Limb (tissue), 2 donors: ENCODE data around the gene ADAMTS14.

Source experiments
- DNase-seq, 2 donors: peaks; one replicate each; pipeline ENCODE4 v3.0.0-alpha.2; 2016; ENCODE audit errors: extremely low spot score in 2 of 2

Gene ADAMTS14

DNA sequence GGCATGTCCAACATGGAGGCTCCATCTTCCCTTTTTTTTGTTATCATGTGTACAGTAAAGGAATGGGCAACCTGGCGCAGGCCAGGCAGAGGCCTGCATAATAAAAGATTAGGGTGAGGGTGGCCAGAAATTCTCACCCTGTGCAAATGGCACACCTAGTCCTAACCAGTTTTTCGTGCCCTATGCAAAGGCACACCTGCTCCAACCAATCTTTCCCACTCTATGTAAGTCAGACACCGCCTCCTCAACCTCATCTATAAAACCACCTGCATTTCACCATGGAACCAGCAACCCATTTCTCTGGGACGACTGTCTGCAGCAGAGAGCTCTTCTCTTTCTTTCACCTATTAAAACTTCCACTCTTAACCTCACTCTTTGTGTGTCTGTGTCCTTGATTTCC, 96.8 kb downstream of the ADAMTS14 start:
- no peak for DNase-seq

DNA sequence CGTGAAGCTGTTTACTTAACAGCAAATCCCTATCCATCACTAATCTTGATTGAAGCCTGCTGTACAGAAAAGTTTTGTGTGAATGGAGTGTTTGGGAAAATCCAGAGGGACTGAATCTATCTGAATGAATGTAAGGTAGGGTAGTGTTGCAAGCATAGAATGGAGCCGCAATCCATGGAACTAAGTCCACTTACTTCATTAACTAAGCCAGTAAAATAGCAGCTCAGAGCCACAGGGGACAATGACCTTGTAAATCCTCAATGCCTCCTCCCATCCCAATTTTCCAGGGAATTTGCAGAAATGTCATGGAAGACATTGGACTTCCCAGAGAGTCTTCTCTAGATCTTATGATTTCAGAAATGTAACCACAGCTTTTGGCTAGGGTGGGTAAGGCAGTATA, 97.7 kb downstream of the ADAMTS14 start:
- DNase-seq, result no peak

DNA sequence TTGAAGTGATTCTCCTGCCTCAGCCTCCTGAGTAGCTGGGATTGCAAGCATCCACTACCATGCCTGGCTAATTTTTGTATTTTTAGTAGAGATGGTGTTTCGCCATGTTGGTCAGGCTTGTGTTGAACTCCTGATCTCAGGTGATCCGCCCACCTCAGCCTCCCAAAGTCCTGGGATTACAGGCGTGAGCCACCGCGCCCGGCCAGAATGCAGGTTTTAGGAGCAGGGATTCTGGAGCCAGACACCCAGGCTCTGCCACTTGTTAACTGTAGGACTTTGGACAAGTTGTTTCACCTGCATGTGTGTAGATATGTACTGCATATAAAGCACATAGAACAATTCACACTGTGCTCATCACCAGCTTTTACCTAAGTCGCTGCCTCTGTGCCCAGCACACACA, 98.2 kb downstream of the ADAMTS14 start:
- peak in 1 of 2 donors; percentile 12 for DNase-seq

DNA sequence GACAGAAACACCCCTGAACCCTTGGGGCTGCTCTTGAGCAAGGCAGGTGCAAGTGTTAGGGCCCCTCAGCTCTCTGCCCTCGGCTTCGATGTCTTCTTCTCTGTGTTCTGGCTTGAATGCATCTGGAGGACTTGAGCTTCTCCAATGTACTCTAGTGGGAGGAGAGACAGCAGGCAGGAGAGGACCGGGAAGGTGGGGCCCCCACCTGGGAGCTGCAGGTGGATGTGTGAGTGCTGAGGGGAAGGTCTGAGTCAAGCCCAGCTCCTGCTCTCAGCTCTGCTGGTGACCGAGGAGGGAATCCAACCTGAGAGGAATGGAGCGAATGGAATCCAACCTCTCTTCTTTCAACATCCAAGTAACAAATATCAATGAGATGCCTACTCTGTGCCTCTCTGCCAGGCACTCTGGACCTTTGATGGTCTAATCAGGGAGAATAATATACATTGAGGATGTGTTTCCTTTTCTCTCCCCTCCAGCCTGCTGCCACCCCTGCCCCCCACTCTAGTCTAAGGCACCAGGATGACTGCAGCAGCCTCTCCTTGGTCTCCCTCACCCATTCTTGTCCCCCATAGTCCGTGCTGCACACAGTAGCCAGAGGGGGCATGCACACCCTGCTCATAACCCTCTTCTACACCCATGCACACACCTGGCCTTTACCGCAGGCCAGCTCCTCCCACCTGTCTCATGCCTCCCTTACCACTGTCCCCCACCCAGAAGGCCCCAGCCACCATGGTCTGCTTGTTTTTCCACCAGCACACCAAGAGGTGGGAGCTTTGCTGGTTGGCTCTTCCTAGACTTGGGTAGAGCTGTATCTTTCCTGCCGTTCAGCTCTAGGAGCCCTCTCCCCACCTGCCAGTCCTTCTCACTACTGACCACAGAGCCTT, 99.2 kb downstream of the ADAMTS14 start:
- no peak for DNase-seq

DNA sequence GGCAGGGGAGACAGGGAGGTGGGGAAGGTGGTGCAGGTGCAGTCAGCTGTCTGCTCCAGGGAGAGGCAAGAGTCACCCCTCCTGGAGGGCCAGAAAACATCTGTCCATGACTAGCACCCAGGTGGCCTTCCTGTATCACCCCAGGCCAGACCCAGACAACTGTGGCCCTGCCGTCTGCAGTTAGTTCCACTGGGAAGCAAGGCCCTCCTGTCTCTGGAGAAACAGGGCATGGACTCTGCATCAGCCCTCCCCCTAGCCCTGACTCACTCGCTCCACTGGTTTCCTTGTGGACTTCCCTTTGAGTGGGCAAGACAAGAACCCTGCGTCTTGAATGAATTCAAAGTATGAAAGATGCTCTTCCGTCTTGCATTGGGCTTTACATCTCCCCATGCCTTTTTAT, 100.3 kb downstream of the ADAMTS14 start:
- DNase-seq, result no peak

DNA sequence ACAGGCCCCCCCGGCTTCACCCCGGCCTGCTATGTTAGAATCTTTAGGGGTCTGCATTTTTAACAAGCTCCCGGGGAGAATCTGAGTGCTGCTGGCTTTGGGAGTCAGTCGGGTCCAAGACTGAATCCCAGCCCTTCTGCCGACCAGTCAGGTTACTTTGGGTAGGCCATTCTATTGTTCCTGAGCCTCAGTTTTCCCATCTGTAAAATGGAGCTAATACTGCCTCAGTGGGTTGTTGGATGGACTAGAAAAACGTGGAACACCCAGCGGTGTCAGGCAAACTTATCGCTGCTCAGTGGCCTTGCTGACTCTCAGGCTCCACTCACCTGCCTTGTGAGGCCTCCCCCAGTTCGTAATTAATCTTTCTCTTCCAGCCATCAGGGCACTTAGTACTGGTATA, 101.2 kb downstream of the ADAMTS14 start:
- no peak for DNase-seq

DNA sequence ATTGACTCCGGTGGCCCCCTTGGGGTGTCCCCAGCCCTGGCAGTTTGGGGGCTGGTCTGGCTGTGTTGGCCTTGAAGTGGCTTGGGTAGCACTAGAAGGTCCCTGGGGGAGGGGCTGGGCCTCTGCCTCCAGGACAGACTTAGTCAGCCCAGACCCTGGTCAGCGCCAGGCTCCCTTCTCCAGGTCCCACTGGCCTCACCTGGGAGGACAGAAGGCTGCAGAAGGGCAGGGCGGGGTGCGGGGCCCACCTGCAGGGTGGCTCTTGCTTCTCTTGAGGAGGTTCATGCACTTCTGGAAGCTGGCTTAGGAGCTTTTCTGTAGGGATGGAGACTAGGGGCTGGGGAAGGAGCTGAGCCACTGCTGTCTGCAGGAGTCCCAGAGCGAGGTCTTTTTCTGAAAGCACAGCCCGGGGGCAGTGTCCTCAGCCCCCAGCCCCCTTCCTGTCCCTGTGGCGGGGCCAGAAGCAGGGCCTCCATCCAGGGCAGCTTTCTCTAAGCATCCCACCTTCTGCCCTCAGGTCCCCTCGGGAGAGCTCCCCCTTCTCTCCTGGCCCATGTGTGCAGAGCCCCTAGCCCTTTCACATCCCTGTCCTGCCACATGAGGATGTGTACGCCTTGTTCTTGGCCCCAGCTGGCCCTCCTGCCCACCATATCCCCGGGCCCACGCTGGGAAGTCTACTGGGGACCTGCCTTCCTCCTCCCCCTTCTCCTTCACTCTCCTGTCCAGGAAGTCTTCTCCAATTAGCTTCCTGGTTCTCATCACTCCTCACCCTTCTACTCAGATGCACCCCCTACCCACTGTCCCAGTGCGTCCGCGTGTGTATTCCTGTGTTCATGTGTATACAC, 101.9 kb downstream of the ADAMTS14 start:
- DNase-seq, result no peak

DNA sequence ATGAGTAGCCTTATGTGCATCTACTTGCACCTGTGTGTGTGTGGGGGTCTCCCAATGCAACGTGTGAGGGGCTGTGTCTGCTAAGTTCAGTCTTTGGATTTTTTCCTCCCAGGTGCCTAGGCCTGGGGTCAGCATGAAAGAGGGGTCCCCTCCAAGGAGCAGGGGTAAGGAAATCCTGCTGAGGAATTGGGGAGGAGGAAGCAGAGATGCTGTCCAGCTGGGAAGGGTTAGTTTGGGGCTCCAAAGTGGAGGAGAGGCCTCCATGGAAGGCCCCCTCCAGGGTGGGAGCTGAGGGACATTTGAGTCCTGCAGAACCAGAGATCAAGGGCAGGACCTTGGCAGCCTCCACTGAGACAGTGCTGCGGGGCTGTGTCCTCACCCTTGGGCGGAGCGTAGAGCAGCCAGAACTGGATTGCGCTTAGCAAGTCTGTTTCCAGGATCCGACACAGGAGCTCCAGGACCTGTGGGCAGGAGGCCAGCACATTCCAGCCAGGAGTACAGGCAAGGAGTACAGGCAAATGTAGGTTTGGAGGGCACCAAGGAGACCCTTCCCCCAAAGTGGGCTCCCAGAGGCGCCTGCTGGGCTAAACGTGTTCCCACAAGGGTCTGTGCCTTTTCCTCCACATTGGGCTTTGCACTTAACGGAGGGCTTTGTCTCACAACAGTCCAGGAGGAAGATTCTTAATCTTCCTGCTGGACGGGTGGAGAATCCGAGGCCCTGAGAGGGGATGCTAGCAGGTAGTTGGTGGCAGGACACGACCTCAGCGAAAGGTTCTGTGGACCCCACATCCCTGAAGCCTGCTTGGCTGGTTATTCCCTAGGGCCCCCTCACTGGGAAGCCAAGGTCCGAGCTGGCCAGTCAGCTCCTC, 102.7 kb downstream of the ADAMTS14 start:
- no peak for DNase-seq

DNA sequence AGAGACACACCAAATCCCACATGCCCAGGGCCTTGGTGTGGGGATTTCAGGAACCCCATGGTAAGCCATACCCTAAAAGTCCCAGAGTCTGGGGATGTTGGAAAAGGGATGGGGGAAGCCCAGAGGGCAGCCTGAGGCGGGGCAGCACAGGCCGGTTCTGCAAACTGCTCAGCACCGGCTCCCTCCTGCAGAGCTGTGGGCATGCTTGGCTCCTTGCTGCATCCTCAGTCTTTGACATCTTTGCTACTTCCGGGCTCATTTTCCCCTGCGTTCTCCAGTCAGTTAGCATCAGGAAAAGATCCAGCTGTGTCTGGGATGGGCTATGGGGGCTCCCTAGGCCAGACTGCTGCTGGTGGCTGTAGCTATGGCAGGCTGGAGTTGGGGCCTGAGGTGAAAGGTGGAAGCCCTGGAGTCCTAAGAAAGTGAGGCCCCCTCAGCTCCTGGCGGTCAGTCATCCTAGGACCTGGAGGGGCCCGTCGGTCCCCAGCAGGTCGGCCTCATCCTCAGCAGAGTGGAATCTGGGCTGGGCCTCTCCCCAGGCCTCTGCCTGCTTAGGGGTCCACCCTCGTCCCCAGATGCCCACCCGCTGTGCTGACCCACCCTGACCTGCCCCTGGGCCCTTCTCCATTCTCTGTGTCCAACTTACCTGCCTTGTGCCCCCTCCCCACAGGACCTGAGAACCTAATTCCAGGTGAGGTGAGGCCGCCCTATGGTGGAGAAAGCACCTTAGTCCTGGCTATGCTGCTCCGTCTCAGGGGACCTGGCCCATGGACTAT, 103.6 kb downstream of the ADAMTS14 start:
- no peak for DNase-seq

DNA sequence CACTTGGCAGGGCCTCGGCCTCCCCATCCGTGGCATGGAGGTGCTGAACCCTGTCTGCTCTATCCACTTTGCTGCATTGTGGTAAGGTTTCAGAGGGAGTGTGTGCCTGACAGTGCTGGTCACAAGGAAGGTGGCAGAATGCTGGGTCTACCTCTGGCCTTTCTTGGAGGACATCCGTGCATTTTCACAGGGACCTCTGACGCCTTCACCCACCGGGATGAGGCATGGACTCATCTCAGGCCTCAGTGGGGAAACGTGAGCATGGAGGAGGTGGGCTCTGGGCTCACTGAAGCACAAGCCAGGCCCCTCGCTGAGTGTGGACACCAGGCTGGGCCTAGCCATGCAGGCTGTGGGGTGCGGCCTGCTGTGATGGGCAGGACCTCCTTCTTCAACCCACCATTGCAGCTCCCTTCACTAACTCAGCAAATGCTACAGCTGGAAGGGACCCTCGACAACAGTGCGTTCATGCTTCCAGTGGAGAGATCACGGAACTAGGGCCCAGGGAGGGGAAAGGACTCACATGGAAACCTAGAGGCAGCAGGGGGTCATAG, 104.2 kb downstream of the ADAMTS14 start:
- DNase-seq, result no peak

DNA sequence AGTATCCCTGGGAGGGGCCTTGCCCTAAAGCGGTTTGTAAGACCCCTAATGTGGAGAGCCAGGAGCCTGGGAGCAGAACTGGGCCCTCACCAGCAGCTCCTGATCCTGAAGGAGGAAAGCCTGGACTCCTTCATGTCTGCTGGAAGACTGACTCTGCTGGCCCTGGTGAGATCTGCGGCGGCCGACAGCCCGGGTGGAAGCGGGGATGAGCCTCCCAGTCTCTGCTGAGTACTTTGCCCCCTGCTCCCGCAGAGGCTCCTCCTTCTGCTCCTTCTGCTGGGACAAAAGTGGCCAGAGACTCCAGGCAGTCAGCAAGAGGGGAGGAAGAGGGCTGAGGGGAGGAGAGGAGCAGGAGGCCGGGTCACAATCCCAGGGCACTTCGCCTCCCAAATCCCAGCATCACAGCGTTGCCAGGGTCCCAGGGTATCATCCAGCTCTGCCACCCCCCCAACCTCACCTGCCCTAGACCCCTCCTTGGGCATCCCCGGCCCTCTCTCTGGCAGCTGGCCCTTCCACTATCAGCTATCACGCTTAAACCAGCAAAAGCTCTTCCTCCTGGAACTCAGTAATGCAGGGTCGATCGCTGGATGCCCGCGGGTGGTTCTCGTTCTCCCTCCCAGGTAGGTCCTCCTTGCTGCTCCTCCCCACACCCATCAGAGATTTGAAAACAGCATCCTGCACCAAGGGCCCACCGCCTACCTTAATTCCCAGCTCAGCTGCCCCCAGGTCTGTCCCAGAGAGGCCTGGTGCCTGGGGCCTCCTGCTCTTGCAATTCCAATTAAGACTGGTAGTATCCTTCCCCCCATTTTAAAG, 105.0 kb downstream of the ADAMTS14 start:
- no peak for DNase-seq

DNA sequence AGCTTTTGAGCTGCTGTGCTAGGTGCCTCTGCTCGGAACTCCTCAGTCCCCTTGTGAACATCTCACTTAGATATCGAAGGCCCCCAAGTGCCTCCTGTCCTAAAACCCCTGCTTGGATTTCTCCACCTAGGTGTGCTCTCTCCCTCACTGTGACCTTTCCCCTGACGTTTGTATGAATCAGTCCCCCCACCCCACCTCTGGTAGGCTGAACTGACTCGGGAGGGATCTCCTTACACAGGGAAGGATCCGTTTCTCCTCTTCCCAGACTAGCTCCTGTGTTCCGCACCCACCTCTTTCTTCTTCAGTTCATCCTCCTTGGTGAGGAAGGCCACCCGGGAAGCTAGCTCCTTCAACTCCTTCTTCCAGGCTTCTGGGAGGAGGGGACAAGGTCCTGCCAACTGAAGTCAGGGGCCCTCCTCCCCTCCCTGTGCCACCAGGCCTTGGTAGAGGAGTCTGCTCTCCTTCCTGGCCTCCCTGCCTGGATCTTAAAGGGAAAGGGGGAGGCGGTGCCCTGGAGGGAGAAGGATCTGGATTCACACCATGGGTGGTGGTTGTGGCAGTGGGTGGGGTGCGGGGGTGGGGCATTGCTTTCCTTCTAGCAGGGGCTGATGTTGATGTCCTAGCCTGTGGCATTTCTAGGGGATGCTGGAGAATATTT, 106.1 kb downstream of the ADAMTS14 start:
- no peak for DNase-seq

DNA sequence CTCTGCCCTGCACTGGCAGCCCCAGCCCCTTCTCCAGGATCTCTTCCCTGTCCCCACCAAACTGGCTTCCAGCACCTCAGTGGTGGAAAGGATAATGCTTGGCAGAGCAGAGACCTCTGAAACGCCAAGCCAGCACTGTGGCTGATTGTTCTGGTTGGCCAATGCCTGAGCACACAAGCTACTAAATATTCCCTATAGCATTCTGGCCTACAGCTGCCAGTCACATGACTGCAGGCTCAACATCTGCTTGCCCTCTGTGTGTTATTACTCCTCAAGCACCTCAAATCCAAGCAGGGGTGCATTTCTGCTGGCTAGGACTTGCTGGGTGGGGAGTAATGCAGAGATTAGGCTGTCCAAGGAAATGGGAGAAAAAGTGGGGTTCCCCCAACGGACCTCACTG, 106.8 kb downstream of the ADAMTS14 start:
- no peak for DNase-seq

DNA sequence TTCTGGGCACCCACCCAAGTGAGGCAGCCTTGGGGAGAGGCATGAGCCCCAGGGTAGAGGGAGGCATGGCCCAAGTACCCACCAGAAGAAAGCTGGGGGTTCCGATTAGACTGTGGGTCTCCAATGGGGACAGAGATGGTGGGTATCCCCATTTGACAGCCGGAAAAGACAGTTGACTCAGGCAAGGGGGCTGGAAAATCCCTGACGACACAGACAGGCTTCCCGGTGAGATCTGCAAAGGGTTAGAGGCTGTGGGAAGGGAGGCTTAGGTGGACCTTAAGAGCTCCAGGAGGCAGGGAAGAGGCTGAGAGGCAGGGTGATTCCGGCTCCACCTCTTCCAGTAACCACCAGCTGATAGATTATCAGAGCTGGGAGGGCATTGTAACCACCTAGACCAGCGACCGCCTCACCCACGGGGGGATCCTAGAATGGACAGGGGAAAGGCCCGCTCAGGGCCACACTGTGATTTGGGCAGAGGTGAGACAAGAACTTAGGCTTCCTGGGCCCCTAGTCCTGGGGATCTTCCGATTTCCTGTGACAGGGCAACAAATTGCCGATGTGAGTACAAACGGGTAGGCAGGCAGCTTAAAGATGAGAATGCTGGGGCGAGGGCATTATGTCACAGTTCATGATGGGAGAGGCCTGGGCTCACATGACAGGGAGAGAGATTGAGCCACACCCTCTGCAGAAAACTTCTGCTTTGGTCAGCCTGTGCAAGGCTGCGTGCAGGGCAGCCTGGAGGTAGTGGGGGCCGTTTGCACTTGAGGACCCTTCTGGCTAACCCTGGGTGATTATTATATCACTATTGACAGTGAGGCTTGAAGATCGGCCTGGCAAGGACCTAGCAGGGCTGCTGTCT, 107.4 kb downstream of the ADAMTS14 start:
- DNase-seq, result no peak

DNA sequence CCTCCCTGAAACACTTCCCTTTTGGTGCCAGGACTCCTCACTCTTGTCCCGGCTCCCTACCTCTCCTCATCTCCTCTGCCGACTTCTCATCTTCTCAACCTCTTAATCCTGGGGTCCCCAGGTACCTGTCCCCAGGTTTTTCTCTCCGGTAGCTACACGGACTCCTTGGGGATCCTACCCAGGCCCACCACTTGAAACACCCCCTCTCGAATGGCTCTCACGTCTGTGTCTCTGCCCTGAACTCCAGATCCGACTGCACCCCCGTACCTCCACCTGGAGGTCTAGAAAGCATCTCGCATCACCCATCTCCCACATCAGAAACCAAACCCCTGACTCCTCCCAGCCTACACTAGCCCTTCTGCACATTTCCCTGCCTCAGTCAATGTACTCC, 108.1 kb downstream of the ADAMTS14 start:
- no peak for DNase-seq

DNA sequence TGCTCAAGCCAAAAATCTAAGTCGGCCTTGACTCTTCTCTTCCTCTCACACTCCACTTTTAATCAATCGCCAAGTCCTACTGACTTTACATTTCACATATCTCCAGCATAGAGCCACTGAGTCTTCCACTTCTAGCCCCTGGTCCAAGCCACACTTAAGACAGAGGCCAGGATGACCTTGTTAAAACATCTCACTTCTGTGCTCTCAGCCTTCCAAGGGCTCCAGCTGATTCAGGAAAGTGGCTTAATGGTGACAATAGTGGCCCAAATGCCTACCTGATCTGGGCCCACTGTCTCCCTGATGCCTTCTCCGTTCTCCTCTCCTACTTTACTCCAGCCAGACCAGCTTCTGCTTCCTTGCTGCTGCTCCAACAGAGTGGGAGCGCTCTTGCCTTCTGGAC, 108.5 kb downstream of the ADAMTS14 start:
- DNase-seq, result no peak

DNA sequence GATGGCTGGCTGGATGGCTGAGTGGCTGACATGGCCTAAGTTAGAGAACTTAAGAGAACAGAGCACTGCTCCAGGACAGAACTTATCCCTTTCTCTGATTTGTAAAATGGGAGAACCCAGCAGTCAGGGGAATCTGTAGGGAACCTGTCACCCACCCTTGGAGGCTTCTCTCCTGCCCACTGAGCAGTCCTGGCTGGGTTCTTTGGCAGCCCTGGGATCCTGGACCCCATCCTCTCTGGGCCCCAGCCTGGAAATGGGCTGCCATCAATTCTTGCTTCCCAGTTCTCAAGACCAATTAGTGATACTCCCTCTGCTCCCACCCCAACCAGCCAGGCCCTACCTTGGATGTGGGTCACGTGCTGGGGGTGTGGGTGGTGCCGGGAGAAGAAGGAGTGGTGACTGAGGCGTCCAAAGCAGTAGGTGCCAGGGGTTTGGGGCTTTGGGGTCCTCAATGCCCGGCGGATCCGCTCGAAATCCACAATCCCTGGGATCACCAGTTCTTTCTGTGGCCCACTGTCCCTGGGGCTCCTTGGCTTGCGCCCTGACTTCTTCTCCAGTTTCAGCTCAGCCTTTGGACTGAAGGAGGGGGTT, 109.2 kb downstream of the ADAMTS14 start:
- DNase-seq, result no peak
